H1 (cell line): ENCODE results near the gene LIN28B. TPM values are rescaled to one million over a fixed set of nuclear protein-coding genes. Genes with fewer than 3 reads are reported as not detected.

Experiments
- FOSL1 ChIP-seq: IDR thresholded peaks from 2 replicates; pipeline ENCODE4 v1.6.1; 2011; ENCODE audit warnings: mild to moderate bottlenecking, low read depth, low read length, moderate library complexity; ENCODE audit not compliant: insufficient read depth
- KDM5A ChIP-seq: fragments of 200-600 bp; IDR thresholded peaks from 2 replicates; pipeline ENCODE4 v1.7.1; 2012; ENCODE audit warnings: mild to moderate bottlenecking, low read length, inconsistent platforms, mixed read lengths
- polyA plus RNA-seq, 7 experiments: library from polyadenylated mRNA; depleted of rRNA in 3 of 7; stranded (reverse) in 5 of 7; unstranded in 2 of 7; fragments of >200 nt in 5 of 7; fragments of 200-250 nt in 2 of 7; gene quantifications; 1 replicate in 5 of 7; 2 replicates in 1 of 7; 4 replicates in 1 of 7; pipeline versions ENCODE4 v1.2.1 to v1.2.3, GENCODE V29; 2011 to 2013; ENCODE audit warnings: missing spikeins in 2 of 7, mixed read lengths in 2 of 7
- total RNA-seq: library from RNA; stranded (reverse); fragmentation: NEBNext Ultra II Directional; extraction: Animal tissue kit (Norgen Biotek cat#: 25700); gene quantifications from 2 replicates; pipeline ENCODE4 v1.2.1, GENCODE V29; 2021
- TF ChIP-seq, protein P1 (sequence below): IDR thresholded peaks from 2 replicates; pipeline ENCODE4 v1.6.1; 2012; ENCODE audit warnings: inconsistent platforms

Gene LIN28B
- total and polyA plus RNA-seq, 2 of the 8 experiments (the other 6 are each of a cell fraction or from before 2014, with no cell fraction given): 27.4 to 94.7 TPM

DNA sequence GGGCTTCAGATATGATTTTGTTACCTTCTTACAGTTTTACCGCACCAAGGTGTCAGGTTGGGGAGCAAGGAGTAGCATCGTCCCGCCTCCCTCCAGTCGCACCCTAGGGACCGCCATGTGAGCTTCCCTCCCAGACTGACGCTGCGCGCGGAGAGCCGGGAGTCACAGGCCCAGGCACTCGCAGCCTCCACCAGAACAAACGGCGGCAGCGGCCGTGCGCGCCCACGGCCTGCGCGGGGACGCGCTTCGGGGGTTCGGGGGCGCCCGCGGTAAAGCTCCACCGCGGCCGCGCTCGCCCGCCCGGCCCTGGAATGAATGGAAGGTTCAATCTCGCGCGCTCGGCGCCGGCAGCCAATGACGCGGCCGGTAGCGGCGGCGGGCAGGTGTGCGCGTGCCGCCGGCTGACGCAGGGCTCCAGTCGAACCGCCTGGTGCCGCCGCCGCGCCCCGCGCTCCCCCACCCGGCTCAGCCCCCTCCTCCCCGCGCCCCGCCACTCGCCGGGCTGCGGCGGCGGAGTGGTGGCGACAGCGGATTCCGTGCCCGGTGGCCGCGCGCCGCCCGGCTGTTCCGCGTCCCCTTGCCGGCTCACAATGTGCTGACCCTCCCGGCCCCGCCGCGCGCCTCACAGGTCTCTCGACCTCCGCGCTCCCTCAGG, 16.5 kb upstream of the LIN28B start (continued):
- TF ChIP-seq FOSL1 (no peak), KDM5A (no peak)
- TF ChIP-seq, protein P1, sequence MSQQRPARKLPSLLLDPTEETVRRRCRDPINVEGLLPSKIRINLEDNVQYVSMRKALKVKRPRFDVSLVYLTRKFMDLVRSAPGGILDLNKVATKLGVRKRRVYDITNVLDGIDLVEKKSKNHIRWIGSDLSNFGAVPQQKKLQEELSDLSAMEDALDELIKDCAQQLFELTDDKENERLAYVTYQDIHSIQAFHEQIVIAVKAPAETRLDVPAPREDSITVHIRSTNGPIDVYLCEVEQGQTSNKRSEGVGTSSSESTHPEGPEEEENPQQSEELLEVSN: peak; percentile 84
